ENCODE measurements around the gene HOMER1. TPM values are rescaled to one million over a fixed set of nuclear protein-coding genes. Genes with fewer than 3 reads are reported as not detected.

Gene HOMER1
- total and polyA plus RNA-seq, 10 of the 15 experiments (the other 5 are each of a cell fraction or from before 2014, with no cell fraction given): 0.96 to 22.0 (median 7.5) TPM

DNA sequence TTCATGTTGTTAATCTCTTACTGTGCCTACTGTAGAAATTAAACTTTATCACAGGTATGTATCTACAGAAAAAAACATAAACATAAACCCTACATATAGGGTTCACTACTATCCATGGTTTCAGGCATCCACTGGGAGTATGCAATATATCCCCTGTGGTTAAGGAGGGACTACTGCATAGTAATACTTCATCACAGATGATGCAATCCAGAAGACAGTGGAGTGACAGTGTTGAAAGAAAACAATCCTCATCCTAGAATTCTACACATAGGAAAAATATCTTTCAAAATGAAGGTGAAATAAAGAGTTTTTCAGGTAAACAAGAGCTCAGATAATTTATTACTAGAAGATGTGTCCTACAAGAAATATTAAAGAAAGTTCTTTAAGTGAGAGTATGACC, 105.9 kb downstream of the HOMER1 start:
- RAD21 ChIA-PET (ENCODE audit: unreplicated experiment): no interaction called here
- H3K79me2 ChIP-seq (ENCODE audit: control insufficient read depth, insufficient read depth, low read length): no peaks in the 10 kb centered on the region
- DNase-seq (ENCODE audit: low read depth, low spot score) (no peak), ATAC-seq (no peak), FAIRE-seq (no peak)
- BruUV-seq (replicated peaks): no TSS peak
- H3K4me1 ChIP-seq (ENCODE audit: control insufficient read depth, insufficient read depth, low read length): no peaks in the 10 kb centered on the region
- H2AFZ ChIP-seq (ENCODE audit: control insufficient read depth, low read depth, low read length): no peak overlapping the region
- no peaks in the 10 kb centered on the region for H3K27me3 ChIP-seq (replicated peaks in 1 of 2; ENCODE audit: control insufficient read depth in 2 of 2, insufficient read depth in 2 of 2, low read length in 1 of 2)
- SMC1A ChIA-PET (ENCODE audit: uncharacterized antibody, unreplicated experiment): no interaction called here
- in situ Hi-C loops (cut with MboI): no loop called here
- no peak overlapping the region for H3K4me3 ChIP-seq
- intact Hi-C loops (cut with micrococcal nuclease; ENCODE audit: unreplicated experiment): no loop called here
- H4K20me1 ChIP-seq (ENCODE audit: control insufficient read depth, insufficient read depth): no peaks in the 10 kb centered on the region
- TF ChIP-seq CHD1 (IDR thresholded peaks at IDR 0.05; ENCODE audit: low read depth, low read length) (no peak), KDM1A (IDR thresholded peaks at IDR 0.05; ENCODE audit: borderline replicate concordance) (no peak), SMAD1 (IDR thresholded peaks at IDR 0.05; ENCODE audit: low read depth, partially characterized antibody) (no peak)
- TF ChIP-seq, protein P1, sequence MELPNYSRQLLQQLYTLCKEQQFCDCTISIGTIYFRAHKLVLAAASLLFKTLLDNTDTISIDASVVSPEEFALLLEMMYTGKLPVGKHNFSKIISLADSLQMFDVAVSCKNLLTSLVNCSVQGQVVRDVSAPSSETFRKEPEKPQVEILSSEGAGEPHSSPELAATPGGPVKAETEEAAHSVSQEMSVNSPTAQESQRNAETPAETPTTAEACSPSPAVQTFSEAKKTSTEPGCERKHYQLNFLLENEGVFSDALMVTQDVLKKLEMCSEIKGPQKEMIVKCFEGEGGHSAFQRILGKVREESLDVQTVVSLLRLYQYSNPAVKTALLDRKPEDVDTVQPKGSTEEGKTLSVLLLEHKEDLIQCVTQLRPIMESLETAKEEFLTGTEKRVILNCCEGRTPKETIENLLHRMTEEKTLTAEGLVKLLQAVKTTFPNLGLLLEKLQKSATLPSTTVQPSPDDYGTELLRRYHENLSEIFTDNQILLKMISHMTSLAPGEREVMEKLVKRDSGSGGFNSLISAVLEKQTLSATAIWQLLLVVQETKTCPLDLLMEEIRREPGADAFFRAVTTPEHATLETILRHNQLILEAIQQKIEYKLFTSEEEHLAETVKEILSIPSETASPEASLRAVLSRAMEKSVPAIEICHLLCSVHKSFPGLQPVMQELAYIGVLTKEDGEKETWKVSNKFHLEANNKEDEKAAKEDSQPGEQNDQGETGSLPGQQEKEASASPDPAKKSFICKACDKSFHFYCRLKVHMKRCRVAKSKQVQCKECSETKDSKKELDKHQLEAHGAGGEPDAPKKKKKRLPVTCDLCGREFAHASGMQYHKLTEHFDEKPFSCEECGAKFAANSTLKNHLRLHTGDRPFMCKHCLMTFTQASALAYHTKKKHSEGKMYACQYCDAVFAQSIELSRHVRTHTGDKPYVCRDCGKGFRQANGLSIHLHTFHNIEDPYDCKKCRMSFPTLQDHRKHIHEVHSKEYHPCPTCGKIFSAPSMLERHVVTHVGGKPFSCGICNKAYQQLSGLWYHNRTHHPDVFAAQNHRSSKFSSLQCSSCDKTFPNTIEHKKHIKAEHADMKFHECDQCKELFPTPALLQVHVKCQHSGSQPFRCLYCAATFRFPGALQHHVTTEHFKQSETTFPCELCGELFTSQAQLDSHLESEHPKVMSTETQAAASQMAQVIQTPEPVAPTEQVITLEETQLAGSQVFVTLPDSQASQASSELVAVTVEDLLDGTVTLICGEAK (IDR thresholded peaks at IDR 0.05; ENCODE audit: borderline replicate concordance): no peak
- H3K9ac ChIP-seq (ENCODE audit: control insufficient read depth, insufficient read depth, low read length): no peak overlapping the region
- H3K4me2 ChIP-seq (ENCODE audit: control insufficient read depth, insufficient read depth): no peak overlapping the region
- POLR2A ChIA-PET: no interaction called here
- no peaks in the 10 kb centered on the region for H3K36me3 ChIP-seq (ENCODE audit: control insufficient read depth in 2 of 2, insufficient read depth in 2 of 2, low read length in 1 of 2)
- no peaks in the 10 kb centered on the region; the same call in 2 of the 3 replicates for H3K9me3 ChIP-seq (replicated peaks; ENCODE audit: control insufficient read depth, insufficient read depth, low read length)
- CTCF ChIA-PET: interaction anchor here (0.7 kb wide), 1 partner anchor 14 kb away, joined by 3 read pairs; no protein-coding TSS in a partner anchor
- H3K27ac ChIP-seq (ENCODE audit: control insufficient read depth, insufficient read depth): no peak overlapping the region

DNA sequence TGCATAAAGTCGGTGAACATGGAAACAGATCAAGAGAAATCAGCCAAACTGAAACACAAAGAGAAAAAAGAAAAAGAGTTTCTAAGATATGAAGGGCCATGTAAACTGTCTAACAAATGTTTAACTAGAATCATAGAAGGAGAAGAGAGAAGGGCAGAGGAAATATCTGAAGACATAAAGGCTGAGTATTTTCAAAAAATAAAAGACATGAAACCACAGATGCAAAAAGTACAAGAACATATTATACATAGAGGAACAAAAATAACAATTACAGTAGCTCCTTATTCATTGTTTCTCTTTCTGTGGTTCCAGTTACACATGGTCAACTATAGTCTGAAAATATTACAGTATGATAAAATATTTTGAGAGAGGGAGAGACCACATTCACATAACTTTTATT, 106.3 kb downstream of the HOMER1 start:
- WGBS (ENCODE audit: insufficient coverage, insufficient replicate concordance, low lambda C conversion rate, missing lambda C conversion rate): 85% methylated on average over 1 of the region's 1 CpG
- Histone ChIP-seq H3K4me3 (no peak overlapping the region), H3K79me2 (ENCODE audit: control insufficient read depth, insufficient read depth, low read length) (no peaks in the 10 kb centered on the region), H3K27ac (ENCODE audit: control insufficient read depth, insufficient read depth) (no peak overlapping the region), H4K20me1 (ENCODE audit: control insufficient read depth, insufficient read depth) (no peaks in the 10 kb centered on the region), H3K4me2 (ENCODE audit: control insufficient read depth, insufficient read depth) (no peak overlapping the region), H3K9ac (ENCODE audit: control insufficient read depth, insufficient read depth, low read length) (no peak overlapping the region), H3K4me1 (ENCODE audit: control insufficient read depth, insufficient read depth, low read length) (no peaks in the 10 kb centered on the region), H2AFZ (ENCODE audit: control insufficient read depth, low read depth, low read length) (no peak overlapping the region), H3K9me3 (replicated peaks; ENCODE audit: control insufficient read depth, insufficient read depth, low read length) (no peaks in the 10 kb centered on the region; the same call in 2 of the 3 replicates), H3K36me3 (ENCODE audit: control insufficient read depth in 2 of 2, insufficient read depth in 2 of 2, low read length in 1 of 2) (no peaks in the 10 kb centered on the region), H3K27me3 (replicated peaks in 1 of 2; ENCODE audit: control insufficient read depth in 2 of 2, insufficient read depth in 2 of 2, low read length in 1 of 2) (no peaks in the 10 kb centered on the region)
- ChIA-PET RAD21 (ENCODE audit: unreplicated experiment) (no interaction called here), CTCF (no interaction called here), POLR2A (no interaction called here), SMC1A (ENCODE audit: uncharacterized antibody, unreplicated experiment) (no interaction called here)
- ATAC-seq: no peak
- no peak for FAIRE-seq
- no peak for DNase-seq (ENCODE audit: low read depth, low spot score)
- intact Hi-C loops (cut with micrococcal nuclease; ENCODE audit: unreplicated experiment) (no loop called here), in situ Hi-C loops (cut with MboI) (no loop called here)
- TF ChIP-seq CBX3 (IDR thresholded peaks at IDR 0.05; ENCODE audit: borderline replicate concordance, low read depth) (no peak), IKZF1 (conservative IDR thresholded peaks at IDR 0.05) (no peak), RCOR1 (conservative IDR thresholded peaks at IDR 0.05; ENCODE audit: low read depth, low read length) (no peak), POLR2AphosphoS5 (IDR thresholded peaks at IDR 0.05; ENCODE audit: low read length) (no peak), SIX5 (IDR thresholded peaks at IDR 0.05; ENCODE audit: low read depth, low read length, severe bottlenecking) (no peak), PAX8 (IDR thresholded peaks at IDR 0.05) (no peak), CBFB (IDR thresholded peaks at IDR 0.05; ENCODE audit: low read depth) (no peak), RBBP5 (conservative IDR thresholded peaks at IDR 0.05) (no peak), HDAC6 (IDR thresholded peaks at IDR 0.05; ENCODE audit: unreplicated experiment) (no peak), FOS (IDR thresholded peaks at IDR 0.05; ENCODE audit: borderline replicate concordance, extremely low read depth, insufficient read length) (no peak), SMARCA5 (IDR thresholded peaks at IDR 0.05) (no peak), GATAD2B (conservative IDR thresholded peaks at IDR 0.05; ENCODE audit: low read depth) (no peak), EP300 (IDR thresholded peaks at IDR 0.05; ENCODE audit: borderline replicate concordance in 1 of 2, control insufficient read depth in 1 of 2, low read depth in 2 of 2, low read length in 2 of 2) (no peak)
- BruUV-seq (replicated peaks): no TSS peak

Data from GM12878 (cell line).